Caco-2 (cell line): ENCODE measurements around the gene KDELR3. TPM values are rescaled to one million over a fixed set of nuclear protein-coding genes. Genes with fewer than 3 reads are reported as not detected.

Source experiments
- BruUV-seq: library from RNA; stranded (reverse); fragments of 400-500 nt; replicated peaks from 2 replicates; lab custom pipeline; 2021; lab: Mats Ljungman, UMichigan
- CTCF ChIA-PET: fragments of 300-600 bp; sonication (Branson Sonifier 250); formaldehyde crosslinking; loops from one replicate; lab custom pipeline; 2022; ENCODE audit warnings: antibody characterized with exemption; lab: Charles Lee
- POLR2A ChIA-PET: fragments of 300-600 bp; sonication (Branson Sonifier 250); formaldehyde crosslinking; loops from one replicate; lab custom pipeline; 2022; ENCODE audit warnings: antibody characterized with exemption; lab: Charles Lee
- DNase-seq, 2 experiments: peaks; one replicate each; pipeline versions ENCODE4 v3.0.0 to v3.0.0-alpha.2; 2020 to 2022
- H3K27me3 ChIP-seq: replicated peaks from 2 replicates; pipeline ENCODE4 v1.6.0; 2011; ENCODE audit warnings: low read length; ENCODE audit not compliant: control insufficient read depth, insufficient read depth
- H3K36me3 ChIP-seq: 2 replicates; pipeline ENCODE4 v1.5.1; 2011; ENCODE audit warnings: low read length; ENCODE audit not compliant: control insufficient read depth, insufficient read depth
- H3K4me1 ChIP-seq: fragments of 250-450 bp; sonication (Bioruptor Pico); 2 replicates; pipeline ENCODE4 v1.5.1; 2020; ENCODE audit warnings: mild to moderate bottlenecking
- H3K4me3 ChIP-seq: 2 replicates; pipeline ENCODE4 v1.5.1; 2011; ENCODE audit warnings: low read depth, mild to moderate bottlenecking, control low read depth, low read length
- H3K9me3 ChIP-seq: fragments of 250-450 bp; sonication (Bioruptor Pico); 2 replicates; pipeline ENCODE4 v1.5.1; 2020; ENCODE audit warnings: mild to moderate bottlenecking, moderate library complexity
- H3K27ac Mint-ChIP-seq: one replicate; pipeline ENCODE4 v1.8.0; 2022; ENCODE audit warnings: mixed read lengths; ENCODE audit not compliant: unreplicated experiment
- H3K27me3 Mint-ChIP-seq: one replicate; pipeline ENCODE4 v1.8.0; 2022; ENCODE audit warnings: mixed read lengths; ENCODE audit not compliant: insufficient read depth, unreplicated experiment
- H3K36me3 Mint-ChIP-seq: one replicate; pipeline ENCODE4 v1.8.0; 2022; ENCODE audit warnings: mild to moderate bottlenecking, mixed read lengths; ENCODE audit not compliant: insufficient read depth, unreplicated experiment
- H3K4me1 Mint-ChIP-seq: one replicate; pipeline ENCODE4 v1.8.0; 2022; ENCODE audit warnings: low read depth, mixed read lengths; ENCODE audit not compliant: unreplicated experiment
- H3K4me3 Mint-ChIP-seq: one replicate; pipeline ENCODE4 v1.8.0; 2022; ENCODE audit warnings: mild to moderate bottlenecking, moderate library complexity, mixed read lengths; ENCODE audit not compliant: unreplicated experiment
- H3K9me3 Mint-ChIP-seq: one replicate; pipeline ENCODE4 v1.8.0; 2022; ENCODE audit warnings: mixed read lengths; ENCODE audit not compliant: unreplicated experiment
- CTCF ChIP-seq, 2 experiments: fragments of 200-600 bp in 1 of 2; IDR thresholded peaks; 1 replicate in 1 of 2; 2 replicates in 1 of 2; pipeline versions ENCODE4 v1.5.1 to v1.8.0; 2011 to 2022; ENCODE audit warnings: antibody characterized with exemption in 1 of 2, control low read depth in 1 of 2, inconsistent platforms in 1 of 2, low read depth in 1 of 2, low read length in 1 of 2, mild to moderate bottlenecking in 1 of 2, moderate library complexity in 1 of 2; ENCODE audit not compliant: insufficient read depth in 1 of 2, severe bottlenecking in 1 of 2, unreplicated experiment in 1 of 2
- intact Hi-C: fragments of 100-400 bp; cut with micrococcal nuclease; formaldehyde crosslinking; loops from one replicate; pipeline ENCODE4 v1.10.0; 2022; ENCODE audit not compliant: unreplicated experiment
- total RNA-seq: library from RNA; stranded (reverse); gene quantifications from 2 replicates; pipeline ENCODE4 v1.2.3, GENCODE V29; 2022

KDELR3 gene
- total RNA-seq, 1 experiment from 2014 or later, result 13.4 TPM

DNA sequence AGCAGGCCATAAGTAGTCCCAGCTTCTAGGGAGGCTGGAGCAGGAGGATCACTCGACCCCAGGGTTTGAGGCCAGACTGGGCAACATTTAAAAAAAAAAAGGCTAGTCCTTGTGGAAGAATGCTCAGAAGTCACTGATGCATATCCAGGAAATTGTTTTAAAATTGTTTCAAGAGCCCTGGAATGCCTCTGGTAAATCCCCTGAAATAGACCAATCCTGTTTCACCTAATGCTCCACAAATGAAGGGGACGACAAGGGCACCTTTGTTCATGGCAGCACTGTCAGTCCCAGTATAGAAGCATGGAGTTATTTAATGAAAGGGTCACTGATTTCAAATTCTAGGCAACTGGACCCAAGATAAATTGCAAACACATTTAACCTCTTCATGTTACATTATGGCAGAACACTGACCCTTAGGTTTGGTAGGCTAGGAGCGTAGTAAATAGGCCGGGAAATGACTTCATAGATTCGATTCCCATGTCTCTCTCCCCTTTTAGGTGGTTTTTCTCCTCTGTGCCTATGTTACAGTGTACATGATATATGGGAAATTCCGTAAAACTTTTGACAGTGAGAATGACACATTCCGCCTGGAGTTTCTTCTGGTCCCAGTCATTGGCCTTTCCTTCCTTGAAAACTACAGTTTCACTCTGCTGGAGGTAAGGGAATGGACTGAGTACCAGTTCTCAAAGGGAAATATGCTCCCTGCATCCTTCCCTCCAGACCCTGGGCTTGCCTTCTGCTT, 11.4 kb downstream of the KDELR3 start:
- Mint-ChIP-seq H3K4me1 (peaks cover 8% of the 10 kb centered on the region), H3K4me3 (no peak overlapping the region)

DNA sequence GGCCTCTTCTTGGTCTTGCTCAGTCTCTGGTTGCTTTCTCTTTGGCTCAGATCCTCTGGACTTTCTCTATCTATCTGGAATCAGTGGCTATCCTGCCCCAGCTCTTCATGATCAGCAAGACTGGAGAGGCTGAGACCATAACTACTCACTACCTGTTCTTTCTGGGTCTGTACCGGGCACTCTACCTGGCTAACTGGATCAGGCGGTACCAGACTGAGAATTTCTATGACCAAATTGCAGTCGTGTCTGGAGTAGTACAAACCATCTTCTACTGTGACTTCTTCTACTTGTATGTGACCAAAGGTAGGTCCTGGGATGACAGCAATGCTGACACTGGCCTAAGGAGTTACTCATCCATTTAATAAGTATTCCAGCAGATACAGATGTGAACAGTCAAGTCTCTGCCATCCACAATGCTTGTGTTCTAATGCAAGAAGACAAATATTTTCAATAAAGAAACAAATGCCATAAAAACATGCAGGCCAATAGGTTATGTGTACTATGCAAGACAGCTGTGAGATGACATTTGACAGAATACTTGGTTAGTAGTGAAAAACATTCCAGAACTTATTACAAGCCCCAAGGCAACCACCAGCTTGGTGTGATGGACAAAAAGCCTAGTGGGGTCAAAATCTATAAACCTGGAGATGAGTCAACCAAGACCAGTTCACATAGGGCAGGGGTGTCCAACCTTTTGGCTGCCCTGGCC, 13.4 kb downstream of the KDELR3 start:
- TF ChIP-seq CTCF (IDR thresholded peaks at IDR 0.05; ENCODE audit: insufficient read depth in 1 of 2, low read depth in 1 of 2, low read length in 1 of 2, severe bottlenecking in 1 of 2, unreplicated experiment in 1 of 2), result no peak
- Histone ChIP-seq H3K4me3 (no peak overlapping the region), H3K9me3 (no peaks in the 10 kb centered on the region), H3K4me1 (peaks cover 11% of the 10 kb centered on the region), H3K27me3 (no peaks in the 10 kb centered on the region), H3K36me3 (peaks cover 6% of the 10 kb centered on the region; the same call in 1 of the 2 replicates)
- H3K9me3 Mint-ChIP-seq, result no peaks in the 10 kb centered on the region
- no peak overlapping the region for H3K4me3 Mint-ChIP-seq
- H3K4me1 Mint-ChIP-seq, result peaks cover 8% of the 10 kb centered on the region
- intact Hi-C loops, result loop anchor here (5.0 kb wide), 1 partner anchor 91 kb away; the partner anchor contains the start of gene DMC1
- ChIA-PET POLR2A (no interaction called here), CTCF (no interaction called here)
- H3K27me3 Mint-ChIP-seq, result no peaks in the 10 kb centered on the region
- no TSS peak for BruUV-seq
- peaks cover 76% of the 10 kb centered on the region for H3K36me3 Mint-ChIP-seq
- peak overlapping the region; percentile 15 for H3K27ac Mint-ChIP-seq
- no peak for DNase-seq

More for the DNA sequence above, 11.4 kb downstream of the KDELR3 start:
- no peaks in the 10 kb centered on the region for H3K27me3 ChIP-seq
- H3K9me3 ChIP-seq, result no peaks in the 10 kb centered on the region
- intact Hi-C loops, result no loop called here
- peaks cover 11% of the 10 kb centered on the region for H3K4me1 ChIP-seq
- no peak for DNase-seq
- no peak overlapping the region for H3K4me3 ChIP-seq
- no peak overlapping the region for H3K27ac Mint-ChIP-seq
- ChIA-PET POLR2A (no interaction called here), CTCF (no interaction called here)
- no peak for TF ChIP-seq CTCF (IDR thresholded peaks at IDR 0.05; ENCODE audit: insufficient read depth in 1 of 2, low read depth in 1 of 2, low read length in 1 of 2, severe bottlenecking in 1 of 2, unreplicated experiment in 1 of 2)
- BruUV-seq, result no TSS peak
- no peaks in the 10 kb centered on the region for H3K27me3 Mint-ChIP-seq
- H3K9me3 Mint-ChIP-seq, result no peaks in the 10 kb centered on the region
- H3K36me3 Mint-ChIP-seq, result peaks cover 59% of the 10 kb centered on the region
- H3K36me3 ChIP-seq, result peaks cover 2% of the 10 kb centered on the region; the same call in 1 of the 2 replicates

DNA sequence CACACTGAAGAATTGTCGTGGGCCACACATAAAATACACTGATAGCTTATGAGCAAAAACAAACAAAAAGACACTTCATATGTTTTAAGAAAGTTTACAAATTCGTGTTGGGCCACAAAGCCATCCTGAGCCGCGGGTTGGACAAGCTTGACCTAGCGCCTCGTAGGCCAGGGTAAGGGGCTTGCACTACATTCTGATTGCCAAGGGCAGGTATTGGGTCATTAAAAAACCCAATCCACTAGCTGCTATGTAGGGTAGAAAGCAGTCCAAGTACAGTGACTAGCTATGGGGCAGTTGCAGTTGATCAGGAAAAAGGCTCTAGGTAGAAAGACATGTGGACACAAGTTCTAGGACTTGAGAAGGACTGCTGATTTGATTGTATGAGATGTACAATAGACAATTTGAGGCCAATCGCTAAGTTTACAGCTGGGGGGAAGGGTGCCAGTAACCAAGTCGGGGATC, 14.0 kb downstream of the KDELR3 start:
- H3K27me3 ChIP-seq, result no peaks in the 10 kb centered on the region
- H3K4me1 ChIP-seq, result peaks cover 11% of the 10 kb centered on the region
- Mint-ChIP-seq H3K4me1 (peaks cover 8% of the 10 kb centered on the region), H3K27ac (no peak overlapping the region), H3K27me3 (no peaks in the 10 kb centered on the region), H3K4me3 (no peak overlapping the region), H3K36me3 (peaks cover 81% of the 10 kb centered on the region), H3K9me3 (no peaks in the 10 kb centered on the region)
- H3K36me3 ChIP-seq, result peaks cover 6% of the 10 kb centered on the region; the same call in 1 of the 2 replicates
- no peak overlapping the region for H3K4me3 ChIP-seq
- TF ChIP-seq CTCF (IDR thresholded peaks at IDR 0.05; ENCODE audit: insufficient read depth in 1 of 2, low read depth in 1 of 2, low read length in 1 of 2, severe bottlenecking in 1 of 2, unreplicated experiment in 1 of 2), result no peak
- intact Hi-C loops, result loop anchor here (5.0 kb wide), 1 partner anchor 90 kb away; the partner anchor contains the start of gene DMC1
- no TSS peak for BruUV-seq
- ChIA-PET CTCF (no interaction called here), POLR2A (interaction anchor here (0.6 kb wide), 1 partner anchor 59 kb away, joined by 3 read pairs; no protein-coding TSS in a partner anchor)
- no peak for DNase-seq
- no peaks in the 10 kb centered on the region for H3K9me3 ChIP-seq
